GM13977 (cell line): ENCODE data around the gene LETM1.

Experiments
- DNase-seq: peaks from one replicate; pipeline ENCODE4 v3.0.0; 2012; ENCODE audit warnings: low spot score
- in situ Hi-C: fragments of 300-500 bp; cut with MboI; formaldehyde crosslinking; loops from one replicate; pipeline ENCODE4 v1.12.0; 2022; ENCODE audit warnings: low sequenced_read_pairs, low pct_unique_long_range_greater_than_20kb, mixed read lengths, inconsistent platforms; ENCODE audit not compliant: unreplicated experiment
- TF ChIP-seq, protein P1 (sequence below): IDR thresholded peaks from 2 replicates; pipeline ENCODE4 v1.5.1; 2012; ENCODE audit warnings: mild to moderate bottlenecking, control low read depth; ENCODE audit not compliant: insufficient read depth; ENCODE audit errors: extremely low read depth, missing control alignments

Gene LETM1

DNA sequence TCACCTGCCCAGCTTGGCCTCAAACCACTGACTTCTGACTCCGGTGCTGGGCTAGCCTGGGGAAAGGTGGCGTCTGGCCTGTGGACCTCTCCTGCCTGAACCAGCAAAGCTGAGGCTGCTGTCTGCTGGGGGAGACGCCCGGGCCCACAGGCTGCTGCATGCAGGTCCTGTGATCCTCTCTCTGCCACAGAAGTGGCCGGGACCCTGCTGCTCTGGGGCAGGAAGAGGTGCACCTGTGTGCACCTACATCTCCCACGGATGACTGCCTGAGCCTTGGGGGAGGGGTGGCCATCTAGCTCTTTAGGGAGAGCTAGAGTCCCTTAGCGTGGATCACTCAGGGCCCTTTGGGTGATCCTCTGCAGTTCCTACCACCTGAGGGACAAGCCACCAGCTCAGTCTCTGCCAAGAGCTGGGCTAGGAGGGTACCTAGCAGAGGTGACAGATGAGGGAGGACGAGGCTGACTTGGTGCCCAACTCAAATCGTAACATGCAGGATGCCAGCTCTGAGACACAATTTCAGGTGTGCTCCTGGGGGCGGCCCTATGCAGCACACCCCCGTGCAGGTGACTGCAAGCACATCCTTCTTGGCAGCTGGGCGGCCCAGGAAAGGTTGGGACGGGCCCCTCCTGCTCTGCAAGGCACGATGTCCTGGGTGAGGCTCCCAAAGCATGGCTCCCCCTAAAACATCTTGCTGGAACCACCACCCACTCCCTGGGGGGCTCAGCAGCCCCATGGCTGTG is 22.5 kb downstream of the LETM1 start:
- DNase-seq: peak; percentile 34
- in situ Hi-C loops: no loop called here
- TF ChIP-seq, protein P1, sequence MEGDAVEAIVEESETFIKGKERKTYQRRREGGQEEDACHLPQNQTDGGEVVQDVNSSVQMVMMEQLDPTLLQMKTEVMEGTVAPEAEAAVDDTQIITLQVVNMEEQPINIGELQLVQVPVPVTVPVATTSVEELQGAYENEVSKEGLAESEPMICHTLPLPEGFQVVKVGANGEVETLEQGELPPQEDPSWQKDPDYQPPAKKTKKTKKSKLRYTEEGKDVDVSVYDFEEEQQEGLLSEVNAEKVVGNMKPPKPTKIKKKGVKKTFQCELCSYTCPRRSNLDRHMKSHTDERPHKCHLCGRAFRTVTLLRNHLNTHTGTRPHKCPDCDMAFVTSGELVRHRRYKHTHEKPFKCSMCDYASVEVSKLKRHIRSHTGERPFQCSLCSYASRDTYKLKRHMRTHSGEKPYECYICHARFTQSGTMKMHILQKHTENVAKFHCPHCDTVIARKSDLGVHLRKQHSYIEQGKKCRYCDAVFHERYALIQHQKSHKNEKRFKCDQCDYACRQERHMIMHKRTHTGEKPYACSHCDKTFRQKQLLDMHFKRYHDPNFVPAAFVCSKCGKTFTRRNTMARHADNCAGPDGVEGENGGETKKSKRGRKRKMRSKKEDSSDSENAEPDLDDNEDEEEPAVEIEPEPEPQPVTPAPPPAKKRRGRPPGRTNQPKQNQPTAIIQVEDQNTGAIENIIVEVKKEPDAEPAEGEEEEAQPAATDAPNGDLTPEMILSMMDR: no peak

DNA sequence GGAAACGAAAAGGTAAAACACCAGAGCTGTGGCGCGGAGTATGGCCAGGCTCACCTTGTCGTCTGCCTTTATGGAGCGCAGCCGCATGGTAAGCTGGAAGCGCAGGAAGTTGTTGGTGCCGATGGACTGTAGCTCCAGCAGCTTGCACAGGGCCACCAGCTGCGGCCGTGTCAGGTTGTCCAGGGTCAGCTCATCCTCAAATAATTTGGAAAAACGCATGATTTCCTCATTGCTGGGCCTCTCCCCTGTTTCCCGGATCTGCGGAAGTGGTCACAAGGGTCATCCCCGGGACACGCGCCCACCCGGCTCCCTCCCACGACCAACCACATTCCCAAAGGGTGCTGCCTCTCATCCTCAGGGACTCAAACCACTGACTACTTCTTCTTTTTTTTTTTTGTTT is 23.3 kb downstream of the LETM1 start:
- TF ChIP-seq, protein P1: no peak
- in situ Hi-C loops: no loop called here
- no peak for DNase-seq

DNA sequence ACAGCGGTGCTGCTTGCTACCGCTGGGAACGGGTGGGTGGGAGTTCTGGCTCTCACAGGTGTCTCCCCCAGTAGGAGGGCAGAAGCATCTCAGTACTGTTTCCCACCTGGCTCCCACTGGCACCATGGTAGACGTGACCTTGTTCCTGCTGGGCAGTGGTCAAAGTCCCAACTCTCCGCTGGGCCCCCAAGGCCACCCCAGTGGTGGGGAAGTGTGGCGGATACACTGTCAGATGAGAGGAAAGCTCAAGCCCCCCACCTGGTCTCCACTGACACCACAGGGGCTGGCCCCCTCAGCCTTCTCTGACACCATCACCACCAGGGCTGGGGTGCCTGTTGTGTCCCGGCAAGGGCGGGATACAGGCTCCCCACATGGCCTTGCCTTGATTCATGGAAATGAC is 24.6 kb downstream of the LETM1 start:
- DNase-seq: no peak
- in situ Hi-C loops: no loop called here
- TF ChIP-seq, protein P1: no peak

DNA sequence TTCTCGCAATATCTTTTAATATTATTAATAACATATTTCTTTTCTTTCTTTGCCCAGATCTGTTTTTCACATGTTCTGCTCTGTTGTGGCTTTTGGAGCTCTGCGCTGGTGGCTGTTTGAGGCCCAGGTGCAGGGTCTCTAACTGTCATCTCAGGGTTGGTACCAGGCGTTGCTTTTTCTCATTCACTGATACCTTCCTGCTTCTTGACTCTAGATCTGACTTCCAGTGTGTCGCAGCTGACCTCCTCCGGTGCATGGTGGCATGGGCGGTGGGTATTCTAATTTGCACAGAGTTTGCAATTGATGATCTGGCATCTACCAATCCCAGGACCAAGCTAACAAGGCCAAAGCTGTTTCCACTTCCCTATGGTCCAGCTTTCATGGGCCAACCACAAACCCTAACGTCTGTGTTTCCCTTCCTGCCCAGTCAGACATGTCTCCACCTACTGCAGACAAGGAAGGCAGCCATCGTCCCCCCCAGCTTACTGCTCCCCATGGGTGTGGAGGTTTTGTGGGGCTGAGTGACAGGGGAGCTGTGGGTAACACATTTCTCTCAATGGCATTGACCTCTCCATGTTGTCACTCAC is 25.2 kb downstream of the LETM1 start:
- TF ChIP-seq, protein P1: no peak
- DNase-seq: no peak
- in situ Hi-C loops: no loop called here

DNA sequence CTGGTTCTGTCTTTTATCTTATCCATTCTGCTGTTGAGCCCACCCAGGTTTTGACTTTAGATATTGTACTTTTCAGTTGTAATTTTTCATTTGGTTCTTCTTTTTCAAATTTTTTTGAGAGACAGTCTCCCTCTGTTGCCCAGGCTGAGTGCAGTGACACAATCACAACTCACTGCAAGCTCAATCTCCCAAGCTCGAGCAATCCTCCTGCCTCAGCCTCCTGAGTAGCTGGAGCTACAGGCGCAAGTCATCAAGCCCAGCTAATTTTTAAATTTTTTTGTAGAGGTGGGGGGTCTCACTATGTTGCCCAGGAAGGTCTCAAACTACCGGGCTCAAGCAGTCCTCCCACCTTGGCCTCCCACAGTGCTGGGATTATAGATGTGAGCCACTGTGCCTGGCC is 25.7 kb downstream of the LETM1 start:
- in situ Hi-C loops: no loop called here
- no peak for DNase-seq
- TF ChIP-seq, protein P1: no peak

DNA sequence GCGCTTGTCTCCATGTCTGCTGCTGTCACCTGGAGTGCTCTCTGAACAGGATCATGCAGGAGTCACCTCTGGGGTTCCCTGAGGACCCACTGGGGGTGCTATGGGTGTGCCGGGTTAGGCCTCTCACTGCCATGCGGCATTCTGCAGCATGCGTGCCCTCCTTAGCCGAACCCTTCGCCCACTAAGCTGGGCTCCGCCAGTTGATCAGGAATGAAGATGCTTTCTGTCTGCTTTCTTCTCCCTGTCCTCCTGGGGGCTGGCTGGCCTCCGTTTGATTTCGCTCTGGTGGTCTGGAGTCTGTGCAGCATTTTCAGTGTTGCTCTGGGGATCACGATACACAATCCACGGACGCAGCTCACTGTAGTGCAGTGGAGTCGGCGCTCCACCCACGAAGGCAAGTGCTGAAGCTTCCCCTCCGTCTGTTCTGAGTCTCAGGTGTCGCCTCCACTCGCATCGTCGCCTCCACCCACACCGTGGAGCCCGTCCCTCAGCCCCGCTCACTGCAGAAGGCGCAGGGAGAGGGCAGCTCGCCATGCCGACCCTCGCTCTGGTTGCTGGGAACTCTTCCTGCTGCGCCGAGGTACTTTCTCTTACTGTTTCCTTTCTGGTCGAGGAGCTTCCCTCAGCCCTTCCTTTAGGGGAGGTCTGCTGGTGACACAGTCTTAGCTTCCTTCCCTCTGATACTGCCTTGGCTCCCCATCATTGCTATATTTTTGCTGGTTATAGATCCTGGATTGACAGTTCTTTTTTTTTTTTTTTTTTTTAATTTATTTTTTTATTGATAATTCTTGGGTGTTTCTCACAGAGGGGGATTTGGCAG is 29.2 kb downstream of the LETM1 start:
- no peak for DNase-seq
- TF ChIP-seq, protein P1: no peak
- in situ Hi-C loops: no loop called here
